ENCODE results near the gene KIF1A.
A peak's percentile ranks its signal among the peaks of the same experiment; 100 is the strongest.

KIF1A gene

GRCh38 chr2:240735476-240735875, 84.5 kb downstream of the KIF1A start:
- TF ChIP-seq, protein P1, sequence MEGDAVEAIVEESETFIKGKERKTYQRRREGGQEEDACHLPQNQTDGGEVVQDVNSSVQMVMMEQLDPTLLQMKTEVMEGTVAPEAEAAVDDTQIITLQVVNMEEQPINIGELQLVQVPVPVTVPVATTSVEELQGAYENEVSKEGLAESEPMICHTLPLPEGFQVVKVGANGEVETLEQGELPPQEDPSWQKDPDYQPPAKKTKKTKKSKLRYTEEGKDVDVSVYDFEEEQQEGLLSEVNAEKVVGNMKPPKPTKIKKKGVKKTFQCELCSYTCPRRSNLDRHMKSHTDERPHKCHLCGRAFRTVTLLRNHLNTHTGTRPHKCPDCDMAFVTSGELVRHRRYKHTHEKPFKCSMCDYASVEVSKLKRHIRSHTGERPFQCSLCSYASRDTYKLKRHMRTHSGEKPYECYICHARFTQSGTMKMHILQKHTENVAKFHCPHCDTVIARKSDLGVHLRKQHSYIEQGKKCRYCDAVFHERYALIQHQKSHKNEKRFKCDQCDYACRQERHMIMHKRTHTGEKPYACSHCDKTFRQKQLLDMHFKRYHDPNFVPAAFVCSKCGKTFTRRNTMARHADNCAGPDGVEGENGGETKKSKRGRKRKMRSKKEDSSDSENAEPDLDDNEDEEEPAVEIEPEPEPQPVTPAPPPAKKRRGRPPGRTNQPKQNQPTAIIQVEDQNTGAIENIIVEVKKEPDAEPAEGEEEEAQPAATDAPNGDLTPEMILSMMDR (conservative IDR thresholded peaks at IDR 0.05; ENCODE audit: low read depth, low read length): no peak
- H3K4me3 ChIP-seq (ENCODE audit: low read length): no peak overlapping the region
- DNase-seq (ENCODE audit: low read depth): no peak

DNA sequence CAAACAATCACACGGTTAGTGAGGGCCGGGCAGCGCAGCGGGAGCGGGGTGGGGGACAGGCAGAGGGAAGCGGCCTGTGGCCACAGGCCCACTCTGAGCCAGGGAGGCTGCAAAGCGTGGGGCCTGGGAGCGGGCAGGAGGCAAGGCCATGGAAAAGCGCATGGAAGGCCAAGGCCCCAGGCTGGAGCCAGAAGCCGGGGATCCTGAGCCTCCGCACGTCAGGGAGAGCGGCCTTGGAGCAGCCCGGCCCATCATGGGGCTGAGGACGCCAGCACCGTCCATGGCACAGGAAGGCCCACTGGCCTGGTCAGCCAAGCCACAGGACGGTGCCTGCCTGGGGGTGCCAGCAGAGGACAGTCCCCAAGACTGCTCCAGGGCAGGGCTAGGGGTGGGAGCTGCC, 85.3 kb downstream of the KIF1A start:
- TF ChIP-seq, protein P1 (conservative IDR thresholded peaks at IDR 0.05; ENCODE audit: low read depth, low read length): no peak
- no peak for DNase-seq (ENCODE audit: low read depth)
- H3K4me3 ChIP-seq (ENCODE audit: low read length): no peak overlapping the region

- TF ChIP-seq, protein P1 (conservative IDR thresholded peaks at IDR 0.05; ENCODE audit: low read depth, low read length): peak; percentile 24
- no peak overlapping the region for H3K4me3 ChIP-seq (ENCODE audit: low read length)
- DNase-seq (ENCODE audit: low read depth): no peak
Observed at GRCh38 chr2:240733803-240734495, 86.1 kb downstream of the KIF1A start.

DNA sequence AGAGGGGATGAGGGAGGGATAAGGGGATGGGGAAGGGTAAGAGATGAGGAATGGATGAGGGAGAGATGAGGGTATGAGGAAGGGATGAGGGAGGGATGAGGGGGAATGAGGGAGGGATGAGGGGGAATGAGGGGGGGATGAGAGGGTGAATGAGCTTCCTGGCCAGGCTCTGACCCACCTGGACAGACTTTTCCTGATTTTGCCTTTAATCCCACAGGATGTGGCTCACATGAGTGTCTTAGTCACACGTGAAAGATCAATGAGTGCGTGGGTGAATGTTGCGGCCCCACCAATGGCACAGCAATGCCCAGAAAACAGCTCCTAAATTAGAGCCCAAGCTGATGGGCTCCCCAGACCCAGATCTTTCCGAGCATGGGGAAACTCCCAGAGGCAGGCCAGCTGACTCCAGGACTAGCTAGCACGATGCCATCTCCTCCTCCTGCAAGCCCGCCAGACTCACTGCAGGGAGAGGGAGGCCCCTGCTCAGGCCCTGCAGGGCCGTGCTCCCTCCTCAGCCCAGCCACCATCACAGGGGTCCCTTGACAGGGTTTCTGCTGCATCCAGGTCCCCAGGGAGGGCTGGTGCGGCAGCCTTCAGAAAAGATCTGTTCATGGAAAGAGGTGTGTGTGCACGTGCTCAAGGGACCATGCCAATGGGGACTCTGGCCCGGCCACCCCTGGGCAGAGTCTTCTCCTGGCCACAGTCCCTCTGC, 87.0 kb downstream of the KIF1A start:
- no peak for DNase-seq (ENCODE audit: low read depth)
- TF ChIP-seq, protein P1 (conservative IDR thresholded peaks at IDR 0.05; ENCODE audit: low read depth, low read length): no peak
- H3K4me3 ChIP-seq (ENCODE audit: low read length): no peak overlapping the region

- DNase-seq (ENCODE audit: low read depth): no peak
- TF ChIP-seq, protein P1 (conservative IDR thresholded peaks at IDR 0.05; ENCODE audit: low read depth, low read length): no peak
- no peak overlapping the region for H3K4me3 ChIP-seq (ENCODE audit: low read length)
Observed at GRCh38 chr2:240732184-240732583, 87.8 kb downstream of the KIF1A start.

- TF ChIP-seq, protein P1 (conservative IDR thresholded peaks at IDR 0.05; ENCODE audit: low read depth, low read length): no peak
- DNase-seq (ENCODE audit: low read depth): no peak
- no peak overlapping the region for H3K4me3 ChIP-seq (ENCODE audit: low read length)
Observed at GRCh38 chr2:240731178-240731545, 88.9 kb downstream of the KIF1A start.
